ENCODE measurements around the gene ACOT11.

GRCh38 chr1:54500107-54500431 is 48.0 kb upstream of the ACOT11 start:
- TF ChIP-seq TAF1 (IDR thresholded peaks at IDR 0.05; ENCODE audit: borderline replicate concordance, low read depth, low read length) (no peak), EP300 (IDR thresholded peaks at IDR 0.05; ENCODE audit: borderline replicate concordance in 1 of 2, low read depth in 1 of 2, low read length in 1 of 2) (no peak), CTCF (IDR thresholded peaks at IDR 0.05) (no peak), ZBTB33 (IDR thresholded peaks at IDR 0.05; ENCODE audit: borderline replicate concordance, low read depth) (no peak), GABPA (IDR thresholded peaks at IDR 0.05; ENCODE audit: low read depth) (no peak), POLR2AphosphoS5 (IDR thresholded peaks at IDR 0.05; ENCODE audit: low read depth, low read length) (no peak), JUND (IDR thresholded peaks at IDR 0.05) (no peak), MXI1 (IDR thresholded peaks at IDR 0.05; ENCODE audit: low read depth, low read length) (no peak), SMC3 (IDR thresholded peaks at IDR 0.05; ENCODE audit: low read depth, low read length) (no peak), SIN3A (IDR thresholded peaks at IDR 0.05; ENCODE audit: borderline replicate concordance, low read depth, low read length) (no peak), RFX5 (IDR thresholded peaks at IDR 0.05; ENCODE audit: low read length) (no peak), RAD21 (IDR thresholded peaks at IDR 0.05; ENCODE audit: low read length) (no peak)
- TF ChIP-seq, protein P1, sequence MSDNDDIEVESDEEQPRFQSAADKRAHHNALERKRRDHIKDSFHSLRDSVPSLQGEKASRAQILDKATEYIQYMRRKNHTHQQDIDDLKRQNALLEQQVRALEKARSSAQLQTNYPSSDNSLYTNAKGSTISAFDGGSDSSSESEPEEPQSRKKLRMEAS (IDR thresholded peaks at IDR 0.05; ENCODE audit: low read depth): no peak
